D721Med (cell line): Measurements from ENCODE around the gene AMPH.

Experiments
- DNase-seq: peaks from one replicate; pipeline ENCODE4 v3.0.0; 2011; ENCODE audit warnings: low spot score; ENCODE audit not compliant: insufficient read length
- FAIRE-seq: peaks from 2 replicates; lab custom pipeline; 2011; peaks lifted over from hg19 to GRCh38; lab: Jason Lieb, UNC
- CTCF ChIP-seq: IDR thresholded peaks from 2 replicates; pipeline ENCODE4 v1.5.1; 2012; ENCODE audit warnings: mild to moderate bottlenecking, control low read depth; ENCODE audit not compliant: insufficient read depth; ENCODE audit errors: missing control alignments

The AMPH gene

GRCh38 chr7:38432080-38432479 lies 199.1 kb downstream of the AMPH start:
- DNase-seq: no peak
- TF ChIP-seq CTCF: no peak

GRCh38 chr7:38429057-38429456 lies 202.1 kb downstream of the AMPH start:
- no peak for FAIRE-seq
- TF ChIP-seq CTCF: no peak
- DNase-seq: no peak

More at GRCh38 chr7:38432080-38432479, 199.1 kb downstream of the AMPH start:
- FAIRE-seq: no peak

DNA sequence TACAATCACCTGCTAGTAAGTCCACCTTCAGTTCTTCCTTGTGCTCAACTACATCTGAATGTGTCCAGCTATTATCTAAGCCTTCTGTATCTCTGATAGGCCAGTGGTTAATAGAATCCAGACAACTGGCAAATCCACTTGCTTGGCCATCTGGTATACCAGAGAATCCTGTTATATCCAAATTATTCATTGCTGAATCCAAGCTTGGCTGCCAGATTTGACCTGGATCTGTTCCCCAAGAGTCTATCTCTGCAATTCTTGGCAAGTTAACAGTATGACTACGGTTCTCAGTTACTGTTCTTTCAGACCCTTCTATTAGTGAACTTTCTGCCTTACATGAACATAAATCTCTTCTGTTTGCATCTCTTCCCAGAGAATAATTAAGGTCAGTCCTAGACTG lies 203.1 kb downstream of the AMPH start:
- no peak for DNase-seq
- FAIRE-seq: no peak
- TF ChIP-seq CTCF: no peak

DNA sequence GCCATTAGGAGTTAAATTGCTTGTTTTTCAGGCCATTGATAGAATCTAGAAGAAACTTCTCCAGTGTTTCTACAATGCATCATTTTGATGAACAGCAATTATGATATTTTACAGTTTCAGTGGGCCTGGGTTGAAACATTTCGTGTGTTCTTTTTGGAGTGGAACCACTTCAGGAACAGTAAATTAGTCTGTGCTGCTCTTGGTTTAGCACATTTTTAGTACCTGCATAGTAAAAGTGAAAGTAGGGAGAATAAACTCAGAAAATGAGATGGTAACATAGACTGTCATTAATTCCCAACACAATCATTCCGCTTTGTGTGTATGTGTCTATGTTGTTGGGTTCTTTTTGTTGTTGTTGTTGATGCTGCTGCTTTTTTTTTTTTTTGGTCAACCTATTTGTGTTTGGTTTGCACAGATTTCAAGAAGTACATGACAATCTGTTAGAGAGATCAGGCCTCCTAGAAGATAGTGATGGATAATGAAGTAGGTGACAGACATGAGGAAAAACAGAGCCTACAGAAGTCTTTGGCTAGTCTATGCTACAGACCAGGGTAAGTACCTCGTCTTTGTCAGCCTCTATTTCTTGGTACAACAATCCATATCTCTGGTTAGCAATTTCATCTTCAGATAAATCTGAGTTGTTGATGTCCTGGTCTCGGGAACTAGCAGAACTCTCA lies 203.8 kb downstream of the AMPH start:
- no peak for FAIRE-seq

GRCh38 chr7:38425509-38425908 lies 205.7 kb downstream of the AMPH start:
- FAIRE-seq: no peak
- no peak for DNase-seq
- TF ChIP-seq CTCF: no peak

More for the DNA sequence above, 203.8 kb downstream of the AMPH start:
- no peak for DNase-seq
- TF ChIP-seq CTCF: no peak

- DNase-seq (no peak), FAIRE-seq (no peak)
- no peak for TF ChIP-seq CTCF
Observed at GRCh38 chr7:38424750-38425463, 206.3 kb downstream of the AMPH start.

DNA sequence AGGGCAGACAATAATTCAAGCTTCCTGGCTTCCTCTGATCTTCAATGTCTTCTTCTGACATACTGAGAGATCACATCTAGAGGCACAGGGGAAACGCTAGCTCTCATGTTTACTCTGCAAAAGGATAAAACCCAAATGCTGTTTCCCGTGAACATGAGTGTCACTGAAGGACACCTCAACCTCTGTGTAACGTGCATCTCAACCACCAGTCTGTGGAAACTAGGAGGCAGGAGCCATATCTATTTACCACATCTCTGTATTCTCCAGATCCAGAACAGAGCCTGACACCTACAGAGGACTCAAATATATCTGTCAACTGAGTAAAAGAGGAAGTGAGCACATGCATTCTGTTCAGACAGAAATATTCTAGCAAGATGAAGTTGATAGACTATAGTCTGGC lies 217.4 kb downstream of the AMPH start:
- FAIRE-seq: no peak
- DNase-seq: no peak
- TF ChIP-seq CTCF: no peak
